22Rv1 (cell line): Measurements from ENCODE around the gene DNM3.

Source experiments
- ZFX ChIP-seq: fragments of 450-650 bp; IDR thresholded peaks from 2 replicates; pipeline ENCODE4 v1.6.1; 2017; ENCODE audit warnings: antibody characterized with exemption, borderline replicate concordance
- TF ChIP-seq, protein P1 (sequence below): fragments of 450-650 bp; IDR thresholded peaks from 2 replicates; pipeline ENCODE4 v1.5.1; 2017; ENCODE audit warnings: mild to moderate bottlenecking

DNA sequence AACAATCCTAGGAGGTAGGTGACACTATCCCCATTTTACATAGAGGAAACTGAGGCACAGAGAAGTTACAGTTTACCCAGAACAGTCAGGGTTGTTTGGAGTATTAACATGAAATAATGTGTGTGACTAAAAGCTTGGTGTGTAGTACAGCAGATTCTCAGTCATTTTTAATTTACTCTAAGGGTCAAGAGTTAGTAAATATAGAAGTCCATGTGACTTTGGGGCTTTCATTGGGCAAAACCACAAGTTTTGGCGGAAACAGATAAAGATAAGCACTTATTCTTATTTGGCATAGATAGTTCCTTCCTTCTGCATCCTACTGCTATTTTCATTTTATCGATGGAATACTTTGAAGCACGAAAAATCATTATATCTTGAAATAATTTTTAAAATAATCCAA, 128.5 kb downstream of the DNM3 start:
- TF ChIP-seq ZFX = no peak
- TF ChIP-seq, protein P1, sequence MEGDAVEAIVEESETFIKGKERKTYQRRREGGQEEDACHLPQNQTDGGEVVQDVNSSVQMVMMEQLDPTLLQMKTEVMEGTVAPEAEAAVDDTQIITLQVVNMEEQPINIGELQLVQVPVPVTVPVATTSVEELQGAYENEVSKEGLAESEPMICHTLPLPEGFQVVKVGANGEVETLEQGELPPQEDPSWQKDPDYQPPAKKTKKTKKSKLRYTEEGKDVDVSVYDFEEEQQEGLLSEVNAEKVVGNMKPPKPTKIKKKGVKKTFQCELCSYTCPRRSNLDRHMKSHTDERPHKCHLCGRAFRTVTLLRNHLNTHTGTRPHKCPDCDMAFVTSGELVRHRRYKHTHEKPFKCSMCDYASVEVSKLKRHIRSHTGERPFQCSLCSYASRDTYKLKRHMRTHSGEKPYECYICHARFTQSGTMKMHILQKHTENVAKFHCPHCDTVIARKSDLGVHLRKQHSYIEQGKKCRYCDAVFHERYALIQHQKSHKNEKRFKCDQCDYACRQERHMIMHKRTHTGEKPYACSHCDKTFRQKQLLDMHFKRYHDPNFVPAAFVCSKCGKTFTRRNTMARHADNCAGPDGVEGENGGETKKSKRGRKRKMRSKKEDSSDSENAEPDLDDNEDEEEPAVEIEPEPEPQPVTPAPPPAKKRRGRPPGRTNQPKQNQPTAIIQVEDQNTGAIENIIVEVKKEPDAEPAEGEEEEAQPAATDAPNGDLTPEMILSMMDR = no peak
